Measurements from ENCODE around the gene SYCP2L.
"Not testable (repeated sequence)": the region's sequence is repeated elsewhere in the genome, so short reads cannot be mapped to it uniquely, and the experiment has no call there.

The SYCP2L gene

GRCh38 chr6:11003297-11003696 lies 116.4 kb downstream of the SYCP2L start:
- not testable (repeated sequence) for H3K4me3 ChIP-seq (ENCODE audit: low read depth, low read length); H4K8ac ChIP-seq (ENCODE audit: low read depth, low read length); H3K36me3 ChIP-seq (ENCODE audit: control insufficient read depth in 1 of 2, insufficient read depth in 2 of 2, low read length in 2 of 2); H3K4me2 ChIP-seq (ENCODE audit: low read length); H3K18ac ChIP-seq (ENCODE audit: low read length); H3K27ac ChIP-seq (ENCODE audit: low read depth, low read length); H2AFZ ChIP-seq (ENCODE audit: insufficient read depth, low read length, poor library complexity); H3K4ac ChIP-seq (ENCODE audit: low read depth, low read length); DNase-seq; H3K79me2 ChIP-seq (ENCODE audit: control insufficient read depth, insufficient read depth, low read length, poor library complexity); H2AK5ac ChIP-seq (ENCODE audit: low read length); H3K14ac ChIP-seq (ENCODE audit: low read length); H2BK12ac ChIP-seq (ENCODE audit: low read length); H3K9ac ChIP-seq (ENCODE audit: low read length); H4K12ac ChIP-seq (ENCODE audit: low read depth, low read length); H3K79me1 ChIP-seq (ENCODE audit: low read length); H2BK5ac ChIP-seq (ENCODE audit: low read depth, low read length, poor library complexity); H3K9me3 ChIP-seq (ENCODE audit: insufficient read depth, low read depth, low read length); H3K27me3 ChIP-seq (ENCODE audit: insufficient read depth, low read length); H2BK120ac ChIP-seq (ENCODE audit: insufficient read depth, low read length, poor library complexity); H4K91ac ChIP-seq (ENCODE audit: low read depth, low read length); H3K4me1 ChIP-seq (ENCODE audit: control insufficient read depth in 1 of 2, insufficient read depth in 2 of 2, low read length in 2 of 2); H3K23ac ChIP-seq (ENCODE audit: low read length)
- WGBS (ENCODE audit: extremely low coverage, insufficient coverage, insufficient read length) = no CpG with 5 or more reads among the region's 5 CpGs

GRCh38 chr6:11006061-11006460 lies 119.2 kb downstream of the SYCP2L start:
- no peak overlapping the region for H3K4me3 ChIP-seq (ENCODE audit: low read depth, low read length)
- no peaks in the 10 kb centered on the region for H3K79me2 ChIP-seq (ENCODE audit: control insufficient read depth, insufficient read depth, low read length, poor library complexity)
- H2AK5ac ChIP-seq (ENCODE audit: low read length) = no peak overlapping the region
- no peak overlapping the region for H4K91ac ChIP-seq (ENCODE audit: low read depth, low read length)
- H3K4me2 ChIP-seq (ENCODE audit: low read length) = no peak overlapping the region
- no peak overlapping the region for H3K18ac ChIP-seq (ENCODE audit: low read length)
- H2AFZ ChIP-seq (ENCODE audit: insufficient read depth, low read length, poor library complexity) = no peak overlapping the region
- no peak overlapping the region for H2BK5ac ChIP-seq (ENCODE audit: low read depth, low read length, poor library complexity)
- H4K8ac ChIP-seq (ENCODE audit: low read depth, low read length) = no peak overlapping the region
- no peak for DNase-seq
- no CpG with 5 or more reads among the region's 4 CpGs for WGBS (ENCODE audit: extremely low coverage, insufficient coverage, insufficient read length)
- H3K9me3 ChIP-seq (ENCODE audit: insufficient read depth, low read depth, low read length) = no peaks in the 10 kb centered on the region
- H3K23ac ChIP-seq (ENCODE audit: low read length) = no peak overlapping the region
- no peaks in the 10 kb centered on the region for H3K36me3 ChIP-seq (ENCODE audit: control insufficient read depth in 1 of 2, insufficient read depth in 2 of 2, low read length in 2 of 2)
- no peak overlapping the region for H3K14ac ChIP-seq (ENCODE audit: low read length)
- no peak overlapping the region for H3K27ac ChIP-seq (ENCODE audit: low read depth, low read length)
- H3K9ac ChIP-seq (ENCODE audit: low read length) = no peak overlapping the region
- H3K79me1 ChIP-seq (ENCODE audit: low read length) = no peaks in the 10 kb centered on the region
- no peak overlapping the region for H2BK120ac ChIP-seq (ENCODE audit: insufficient read depth, low read length, poor library complexity)
- no peaks in the 10 kb centered on the region for H3K27me3 ChIP-seq (ENCODE audit: insufficient read depth, low read length)
- H4K12ac ChIP-seq (ENCODE audit: low read depth, low read length) = no peak overlapping the region
- H3K4ac ChIP-seq (ENCODE audit: low read depth, low read length) = no peak overlapping the region
- H2BK12ac ChIP-seq (ENCODE audit: low read length) = no peak overlapping the region
- H3K4me1 ChIP-seq (ENCODE audit: control insufficient read depth in 1 of 2, insufficient read depth in 2 of 2, low read length in 2 of 2) = peaks cover 7 to 13% of the 10 kb centered on the region in 2 experiments

- Histone ChIP-seq H3K4me1 (ENCODE audit: control insufficient read depth in 1 of 2, insufficient read depth in 2 of 2, low read length in 2 of 2) (peaks cover 10 to 16% of the 10 kb centered on the region in 2 experiments), H3K36me3 (ENCODE audit: control insufficient read depth in 1 of 2, insufficient read depth in 2 of 2, low read length in 2 of 2) (no peaks in the 10 kb centered on the region), H4K91ac (ENCODE audit: low read depth, low read length) (no peak overlapping the region), H3K4me2 (ENCODE audit: low read length) (no peak overlapping the region), H2AK5ac (ENCODE audit: low read length) (no peak overlapping the region), H3K9ac (ENCODE audit: low read length) (no peak overlapping the region), H2AFZ (ENCODE audit: insufficient read depth, low read length, poor library complexity) (no peak overlapping the region), H3K9me3 (ENCODE audit: insufficient read depth, low read depth, low read length) (no peaks in the 10 kb centered on the region), H3K79me1 (ENCODE audit: low read length) (no peaks in the 10 kb centered on the region), H3K27ac (ENCODE audit: low read depth, low read length) (no peak overlapping the region), H3K23ac (ENCODE audit: low read length) (no peak overlapping the region), H3K79me2 (ENCODE audit: control insufficient read depth, insufficient read depth, low read length, poor library complexity) (no peaks in the 10 kb centered on the region), H4K8ac (ENCODE audit: low read depth, low read length) (no peak overlapping the region), H3K14ac (ENCODE audit: low read length) (no peak overlapping the region), H2BK5ac (ENCODE audit: low read depth, low read length, poor library complexity) (no peak overlapping the region), H3K27me3 (ENCODE audit: insufficient read depth, low read length) (no peaks in the 10 kb centered on the region), H3K4ac (ENCODE audit: low read depth, low read length) (no peak overlapping the region), H4K12ac (ENCODE audit: low read depth, low read length) (no peak overlapping the region), H3K4me3 (ENCODE audit: low read depth, low read length) (no peak overlapping the region), H2BK12ac (ENCODE audit: low read length) (no peak overlapping the region), H3K18ac (ENCODE audit: low read length) (no peak overlapping the region), H2BK120ac (ENCODE audit: insufficient read depth, low read length, poor library complexity) (no peak overlapping the region)
- no CpG with 5 or more reads among the region's 10 CpGs for WGBS (ENCODE audit: extremely low coverage, insufficient coverage, insufficient read length)
- DNase-seq = peak in 1 of 2 donors; percentile 60
These were observed 121.1 kb downstream of the SYCP2L start for GRCh38 chr6:11007715-11008608.

GRCh38 chr6:11008821-11009220 lies 122.0 kb downstream of the SYCP2L start:
- Histone ChIP-seq H4K91ac (ENCODE audit: low read depth, low read length) (no peak overlapping the region), H4K8ac (ENCODE audit: low read depth, low read length) (no peak overlapping the region), H3K9ac (ENCODE audit: low read length) (no peak overlapping the region), H3K27me3 (ENCODE audit: insufficient read depth, low read length) (no peaks in the 10 kb centered on the region), H3K18ac (ENCODE audit: low read length) (no peak overlapping the region), H2BK5ac (ENCODE audit: low read depth, low read length, poor library complexity) (no peak overlapping the region), H3K79me1 (ENCODE audit: low read length) (no peaks in the 10 kb centered on the region), H3K4me1 (ENCODE audit: control insufficient read depth in 1 of 2, insufficient read depth in 2 of 2, low read length in 2 of 2) (peaks cover 10 to 16% of the 10 kb centered on the region in 2 experiments), H3K27ac (ENCODE audit: low read depth, low read length) (no peak overlapping the region), H4K12ac (ENCODE audit: low read depth, low read length) (no peak overlapping the region), H3K79me2 (ENCODE audit: control insufficient read depth, insufficient read depth, low read length, poor library complexity) (no peaks in the 10 kb centered on the region), H2BK12ac (ENCODE audit: low read length) (no peak overlapping the region), H3K36me3 (ENCODE audit: control insufficient read depth in 1 of 2, insufficient read depth in 2 of 2, low read length in 2 of 2) (no peaks in the 10 kb centered on the region), H3K9me3 (ENCODE audit: insufficient read depth, low read depth, low read length) (no peaks in the 10 kb centered on the region), H3K4me2 (ENCODE audit: low read length) (no peak overlapping the region), H2BK120ac (ENCODE audit: insufficient read depth, low read length, poor library complexity) (no peak overlapping the region), H2AK5ac (ENCODE audit: low read length) (no peak overlapping the region), H3K14ac (ENCODE audit: low read length) (no peak overlapping the region), H3K23ac (ENCODE audit: low read length) (no peak overlapping the region), H3K4me3 (ENCODE audit: low read depth, low read length) (no peak overlapping the region), H2AFZ (ENCODE audit: insufficient read depth, low read length, poor library complexity) (no peak overlapping the region), H3K4ac (ENCODE audit: low read depth, low read length) (no peak overlapping the region)
- WGBS (ENCODE audit: extremely low coverage, insufficient coverage, insufficient read length) = no CpG with 5 or more reads among the region's 1 CpG
- DNase-seq = peak in 1 of 2 donors; percentile 52

All from trophoblast cell (in vitro differentiated cells and primary cell).